HG02852 (cell line): ENCODE results near the gene OR2M3.
"Not testable (repeated sequence)": the region's sequence is repeated elsewhere in the genome, so short reads cannot be mapped to it uniquely, and the experiment has no call there.

Source experiments
- ATAC-seq: cut with Tn5 transposase; IDR thresholded peaks from one replicate; pipeline ENCODE4 v1.9.1; 2021; ENCODE audit warnings: mild to moderate bottlenecking, moderate library complexity; ENCODE audit not compliant: unreplicated experiment

Gene OR2M3, protein sequence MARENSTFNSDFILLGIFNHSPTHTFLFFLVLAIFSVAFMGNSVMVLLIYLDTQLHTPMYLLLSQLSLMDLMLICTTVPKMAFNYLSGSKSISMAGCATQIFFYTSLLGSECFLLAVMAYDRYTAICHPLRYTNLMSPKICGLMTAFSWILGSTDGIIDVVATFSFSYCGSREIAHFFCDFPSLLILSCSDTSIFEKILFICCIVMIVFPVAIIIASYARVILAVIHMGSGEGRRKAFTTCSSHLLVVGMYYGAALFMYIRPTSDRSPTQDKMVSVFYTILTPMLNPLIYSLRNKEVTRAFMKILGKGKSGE

GRCh38 chr1:248196965-248197364 lies at the start of gene OR2M3:
Gene OR2M3, plus strand, starts transcription at chr1:248197265. Its CDS starts 5,803 bp downstream, at chr1:248203068.
- no peak for ATAC-seq

- ATAC-seq = no peak
These were observed 44.8 kb upstream of the OR2M3 start for GRCh38 chr1:248152056-248152827.

GRCh38 chr1:248155927-248156326 lies 41.1 kb upstream of the OR2M3 start:
- ATAC-seq = no peak

DNA sequence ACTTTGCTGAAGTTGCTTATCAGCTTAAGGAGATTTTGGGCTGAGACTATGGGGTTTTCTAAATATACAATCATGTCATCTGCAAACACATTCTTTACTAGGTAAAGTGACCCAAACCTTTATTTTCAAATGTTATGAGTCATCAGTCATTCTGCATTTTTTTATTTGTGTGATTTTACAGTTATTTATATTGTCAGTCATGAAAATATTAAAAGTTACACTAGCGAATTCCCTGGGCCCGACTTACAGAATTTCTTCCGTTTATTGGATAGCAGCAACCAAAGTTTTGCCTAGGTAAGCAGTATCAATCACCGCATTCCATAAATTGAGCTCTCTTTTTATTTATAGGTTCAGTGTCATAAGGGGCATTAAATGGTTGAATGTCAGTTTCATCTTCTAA lies 38.3 kb upstream of the OR2M3 start:
- no peak for ATAC-seq

- ATAC-seq = no peak
These were observed 33.0 kb upstream of the OR2M3 start for GRCh38 chr1:248164031-248164430.

- ATAC-seq = no peak
These were observed 31.9 kb upstream of the OR2M3 start for GRCh38 chr1:248165186-248165585.

DNA sequence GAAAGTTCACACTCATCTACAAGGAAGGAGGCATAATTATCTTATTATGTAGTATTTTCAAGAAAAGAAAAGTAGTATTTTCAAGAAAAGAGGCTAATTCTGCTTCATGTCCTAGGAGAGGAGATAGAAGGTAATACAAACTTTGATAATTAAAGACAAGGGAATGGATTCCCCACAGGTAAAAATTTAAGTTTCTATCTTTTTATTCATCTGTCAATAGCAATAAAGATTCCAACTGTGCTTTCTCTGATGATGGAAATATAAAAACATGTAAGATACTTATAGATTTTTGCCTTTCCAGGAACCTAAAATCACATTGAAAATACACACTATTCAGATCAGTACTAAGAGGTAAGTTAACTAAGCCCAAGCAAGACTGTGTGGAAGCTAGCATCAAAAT lies 22.5 kb upstream of the OR2M3 start, which contains the start of gene OR2M2:
OR2M2 (plus strand) TSS at position 301 of the 400 bp plus-strand sequence. CDS start 5,165 bp downstream, outside the sequence.
- ATAC-seq = no peak

DNA sequence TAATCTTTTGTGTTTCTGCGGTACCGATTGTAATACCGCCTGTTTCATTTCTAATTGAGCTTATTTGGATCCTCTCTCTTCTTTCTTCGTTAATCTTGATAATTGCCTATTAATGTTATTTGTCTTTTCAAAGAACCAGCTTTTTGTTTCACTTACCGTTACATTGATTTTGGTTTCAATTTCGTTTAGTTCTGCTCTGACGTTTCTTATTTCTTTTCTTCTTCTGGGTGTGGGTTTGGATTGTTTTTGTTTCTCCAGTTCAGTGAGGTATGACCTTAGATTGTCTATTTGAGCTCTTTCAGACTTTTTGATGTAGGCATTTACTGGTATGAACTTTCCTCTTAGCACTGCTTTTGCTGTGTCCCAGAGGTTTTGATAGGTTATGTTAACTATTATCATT lies 13.1 kb upstream of the OR2M3 start:
- no peak for ATAC-seq

GRCh38 chr1:248187363-248187762 lies 9.7 kb upstream of the OR2M3 start:
- no peak for ATAC-seq

DNA sequence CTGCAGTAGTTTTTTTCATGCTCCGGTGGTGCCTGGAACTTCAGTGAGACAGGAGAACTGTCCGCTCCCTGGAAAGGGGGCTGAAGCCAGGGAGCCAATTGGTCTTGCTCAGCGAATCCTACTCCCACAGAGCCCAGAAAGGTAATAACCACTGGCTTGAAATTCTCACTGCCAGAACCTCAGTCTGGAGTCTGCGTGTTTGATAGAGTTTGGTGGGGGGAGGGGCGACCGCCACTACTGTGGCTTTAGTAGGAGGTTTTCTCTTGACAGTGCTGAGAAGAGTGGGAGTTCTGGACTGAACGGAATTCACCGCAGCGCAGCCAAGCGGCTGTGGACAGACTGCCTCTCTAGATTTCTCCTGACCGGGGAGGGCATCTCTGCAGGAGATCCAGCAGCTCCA lies 8.0 kb upstream of the OR2M3 start:
- no peak for ATAC-seq

- no peak for ATAC-seq
These were observed 2.9 kb upstream of the OR2M3 start for GRCh38 chr1:248194117-248194516.

GRCh38 chr1:248215880-248216279 lies 18.8 kb downstream of the OR2M3 start:
- ATAC-seq = no peak

DNA sequence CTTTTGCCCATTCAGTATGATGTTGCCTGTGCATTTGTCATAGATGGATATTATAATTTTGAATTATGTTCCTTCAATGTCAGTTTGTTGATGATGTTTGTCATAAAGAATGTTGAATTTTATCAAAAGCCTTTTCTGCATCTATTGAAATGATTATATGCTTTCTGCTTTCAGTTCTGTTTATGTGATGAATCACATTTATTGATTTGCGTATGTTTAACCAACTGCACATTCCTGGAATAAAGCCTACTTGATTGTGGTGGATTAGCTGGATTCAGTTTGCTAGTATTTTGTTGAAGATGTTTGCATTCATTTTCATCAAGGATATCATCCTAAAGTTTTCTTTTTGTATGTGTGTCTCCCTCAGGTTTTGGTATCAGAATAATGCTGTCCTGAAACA lies 28.5 kb downstream of the OR2M3 start:
- no peak for ATAC-seq

DNA sequence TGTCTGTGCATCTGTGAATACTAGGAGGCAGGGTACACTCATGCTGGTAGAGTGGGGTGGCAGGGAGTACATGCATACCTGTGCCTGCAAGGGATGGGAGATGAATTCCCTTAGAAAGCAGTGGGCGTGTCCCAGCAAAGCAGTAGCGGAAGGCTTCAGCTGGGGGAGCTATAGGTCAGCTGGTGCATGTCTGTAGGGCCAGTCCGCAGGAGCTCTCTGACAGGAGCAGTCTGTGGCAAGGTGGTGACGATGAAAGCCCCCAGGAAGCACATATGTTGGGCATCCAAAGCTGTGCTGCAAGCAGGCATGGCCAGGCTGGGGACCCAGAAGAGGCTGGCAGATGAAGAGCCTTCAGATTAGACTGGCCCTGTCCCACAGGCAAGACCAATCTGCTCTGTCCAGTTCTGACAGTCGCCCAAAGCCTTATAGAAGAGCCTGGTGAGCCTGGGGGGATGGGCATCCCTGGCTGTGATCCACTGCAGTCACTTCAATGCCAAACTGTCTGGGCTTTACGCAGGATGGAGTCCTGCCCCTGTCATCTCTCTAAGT lies 32.4 kb downstream of the OR2M3 start:
- no peak for ATAC-seq

- no peak for ATAC-seq
These were observed 34.1 kb downstream of the OR2M3 start, which contains the start of gene OR2M4 for GRCh38 chr1:248231117-248231516. Gene OR2M4, plus strand, starts transcription at chr1:248231417. Its CDS starts 7,512 bp downstream, at chr1:248238929.

- no peak for ATAC-seq
These were observed 42.4 kb downstream of the OR2M3 start for GRCh38 chr1:248239478-248239877.

DNA sequence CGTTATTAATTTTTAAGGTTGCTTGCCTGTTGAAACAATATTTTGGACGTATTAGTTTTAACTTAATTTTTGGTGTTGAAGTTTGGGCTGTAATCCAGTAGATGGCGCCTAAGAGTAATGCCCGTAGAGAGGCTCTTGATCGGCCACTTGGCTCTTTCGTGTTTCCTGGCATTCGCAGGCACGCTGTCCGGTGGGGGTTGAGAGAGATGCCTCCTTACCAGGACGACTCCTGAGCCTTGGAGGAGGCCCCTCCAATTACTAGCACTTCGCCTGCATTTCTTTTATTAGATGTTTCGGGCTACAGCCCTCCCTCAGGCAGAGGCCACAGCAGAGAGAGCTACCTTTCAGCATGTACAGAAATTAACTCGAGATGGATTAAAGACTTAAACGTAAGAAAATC lies 46.1 kb downstream of the OR2M3 start:
- ATAC-seq = peak; percentile 83

DNA sequence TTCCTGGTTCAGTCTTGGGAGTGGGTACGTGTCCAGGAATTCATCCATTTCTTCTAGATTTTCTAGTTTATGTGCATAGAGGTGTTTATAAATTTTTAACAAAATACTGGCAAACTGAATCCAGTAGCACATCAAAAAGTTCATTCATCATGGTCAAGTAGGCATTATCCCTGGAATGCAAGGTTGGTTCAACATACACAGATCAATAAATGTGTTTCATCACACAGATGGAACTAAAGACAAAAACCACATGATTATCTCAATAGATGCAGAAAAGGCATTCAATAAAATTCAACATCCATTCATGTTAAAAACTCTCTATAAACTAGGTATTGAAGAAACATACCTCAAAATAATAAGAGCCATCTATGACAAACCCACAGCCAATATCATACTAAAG lies 62.2 kb downstream of the OR2M3 start:
- ATAC-seq = not testable (repeated sequence)
